Dendritic cell treated with granulocyte-macrophage colony-stimulating factor and Interleukin-4, amounts not matched to agents 40 ng/mL and 50 ng/mL, for 4 days (primary cell): Measurements from ENCODE around the gene METAP2.
A peak's percentile ranks its signal among the peaks of the same experiment; 100 is the strongest.
"Not testable (repeated sequence)": the region's sequence is repeated elsewhere in the genome, so short reads cannot be mapped to it uniquely, and the experiment has no call there.

Source experiments
- H3K27ac Mint-ChIP-seq: one replicate; pipeline ENCODE4 v1.8.0; 2022; ENCODE audit warnings: mild to moderate bottlenecking, mixed read lengths
- H3K27me3 Mint-ChIP-seq: one replicate; pipeline ENCODE4 v1.8.0; 2022; ENCODE audit warnings: mild to moderate bottlenecking, mixed read lengths
- H3K36me3 Mint-ChIP-seq: one replicate; pipeline ENCODE4 v1.8.0; 2022; ENCODE audit warnings: low read depth, mixed read lengths
- H3K4me1 Mint-ChIP-seq: one replicate; pipeline ENCODE4 v1.8.0; 2022; ENCODE audit warnings: low read depth, mixed read lengths
- H3K4me3 Mint-ChIP-seq: one replicate; pipeline ENCODE4 v1.8.0; 2022; ENCODE audit warnings: mild to moderate bottlenecking, moderate library complexity, mixed read lengths
- H3K9me3 Mint-ChIP-seq: one replicate; pipeline ENCODE4 v1.8.0; 2022; ENCODE audit warnings: mixed read lengths
- intact Hi-C: fragments of 100-400 bp; cut with micrococcal nuclease; formaldehyde crosslinking; loops from one replicate; pipeline ENCODE4 v1.15.0; 2022

Gene METAP2

GRCh38 chr12:95453881-95454280 lies 20.1 kb upstream of the METAP2 start:
- H3K27ac Mint-ChIP-seq, H3K36me3 Mint-ChIP-seq, H3K4me1 Mint-ChIP-seq, H3K27me3 Mint-ChIP-seq, H3K4me3 Mint-ChIP-seq, intact Hi-C loops: not testable (repeated sequence)
- H3K9me3 Mint-ChIP-seq = peaks cover 20% of the 10 kb centered on the region

- H3K9me3 Mint-ChIP-seq = peaks cover 20% of the 10 kb centered on the region
- H3K36me3 Mint-ChIP-seq, H3K4me3 Mint-ChIP-seq, H3K27me3 Mint-ChIP-seq, H3K27ac Mint-ChIP-seq, H3K4me1 Mint-ChIP-seq, intact Hi-C loops: not testable (repeated sequence)
These were observed 19.2 kb upstream of the METAP2 start for GRCh38 chr12:95454780-95455215.

- H3K4me3 Mint-ChIP-seq, intact Hi-C loops, H3K27me3 Mint-ChIP-seq, H3K4me1 Mint-ChIP-seq, H3K36me3 Mint-ChIP-seq, H3K27ac Mint-ChIP-seq: not testable (repeated sequence)
- peaks cover 20% of the 10 kb centered on the region for H3K9me3 Mint-ChIP-seq
These were observed 16.3 kb upstream of the METAP2 start for GRCh38 chr12:95457605-95458004.

GRCh38 chr12:95458761-95459160 lies 15.2 kb upstream of the METAP2 start:
- Mint-ChIP-seq H3K9me3 (peaks cover 20% of the 10 kb centered on the region), H3K4me1 (no peaks in the 10 kb centered on the region), H3K4me3 (no peak overlapping the region), H3K27me3 (peaks cover 4% of the 10 kb centered on the region), H3K27ac (no peak overlapping the region), H3K36me3 (no peaks in the 10 kb centered on the region)
- intact Hi-C loops = no loop called here

- no peaks in the 10 kb centered on the region for H3K4me1 Mint-ChIP-seq
- no peak overlapping the region for H3K4me3 Mint-ChIP-seq
- H3K36me3 Mint-ChIP-seq = no peaks in the 10 kb centered on the region
- peaks cover 4% of the 10 kb centered on the region for H3K27me3 Mint-ChIP-seq
- H3K27ac Mint-ChIP-seq = no peak overlapping the region
- H3K9me3 Mint-ChIP-seq = peaks cover 20% of the 10 kb centered on the region
- intact Hi-C loops = no loop called here
These were observed 14.6 kb upstream of the METAP2 start for GRCh38 chr12:95459310-95459709.

GRCh38 chr12:95460105-95460504 lies 13.8 kb upstream of the METAP2 start:
- intact Hi-C loops = no loop called here
- no peaks in the 10 kb centered on the region for H3K36me3 Mint-ChIP-seq
- peaks cover 20% of the 10 kb centered on the region for H3K9me3 Mint-ChIP-seq
- no peak overlapping the region for H3K4me3 Mint-ChIP-seq
- H3K27ac Mint-ChIP-seq = no peak overlapping the region
- peaks cover 4% of the 10 kb centered on the region for H3K27me3 Mint-ChIP-seq
- H3K4me1 Mint-ChIP-seq = no peaks in the 10 kb centered on the region

GRCh38 chr12:95460896-95461295 lies 13.1 kb upstream of the METAP2 start:
- no peak overlapping the region for H3K27ac Mint-ChIP-seq
- H3K4me3 Mint-ChIP-seq = no peak overlapping the region
- no peaks in the 10 kb centered on the region for H3K36me3 Mint-ChIP-seq
- H3K27me3 Mint-ChIP-seq = peaks cover 4% of the 10 kb centered on the region
- peaks cover 20% of the 10 kb centered on the region for H3K9me3 Mint-ChIP-seq
- intact Hi-C loops = no loop called here
- H3K4me1 Mint-ChIP-seq = no peaks in the 10 kb centered on the region

- Mint-ChIP-seq H3K27me3 (peaks cover 4% of the 10 kb centered on the region), H3K27ac (no peak overlapping the region), H3K36me3 (no peaks in the 10 kb centered on the region), H3K4me3 (no peak overlapping the region), H3K9me3 (peaks cover 16% of the 10 kb centered on the region), H3K4me1 (no peaks in the 10 kb centered on the region)
- intact Hi-C loops = no loop called here
These were observed 11.9 kb upstream of the METAP2 start for GRCh38 chr12:95462081-95462480.

- Mint-ChIP-seq H3K27ac (no peak overlapping the region), H3K4me3 (no peak overlapping the region), H3K4me1 (no peaks in the 10 kb centered on the region)
These were observed 11.4 kb upstream of the METAP2 start for GRCh38 chr12:95462551-95462950.

GRCh38 chr12:95463050-95463449 lies 10.9 kb upstream of the METAP2 start:
- Mint-ChIP-seq H3K27ac (no peak overlapping the region), H3K9me3 (peaks cover 7% of the 10 kb centered on the region), H3K36me3 (no peaks in the 10 kb centered on the region), H3K4me3 (no peak overlapping the region), H3K27me3 (peaks cover 4% of the 10 kb centered on the region), H3K4me1 (no peaks in the 10 kb centered on the region)
- intact Hi-C loops = no loop called here

More at GRCh38 chr12:95462551-95462950, 11.4 kb upstream of the METAP2 start:
- Mint-ChIP-seq H3K9me3 (peaks cover 12% of the 10 kb centered on the region), H3K27me3 (peaks cover 4% of the 10 kb centered on the region), H3K36me3 (no peaks in the 10 kb centered on the region)
- intact Hi-C loops = no loop called here

- intact Hi-C loops, H3K36me3 Mint-ChIP-seq, H3K9me3 Mint-ChIP-seq, H3K27me3 Mint-ChIP-seq, H3K27ac Mint-ChIP-seq, H3K4me1 Mint-ChIP-seq, H3K4me3 Mint-ChIP-seq: not testable (repeated sequence)
These were observed 10.2 kb upstream of the METAP2 start for GRCh38 chr12:95463776-95464175.

- Mint-ChIP-seq H3K27ac (no peak overlapping the region), H3K36me3 (no peaks in the 10 kb centered on the region), H3K27me3 (peaks cover 2% of the 10 kb centered on the region), H3K9me3 (no peaks in the 10 kb centered on the region), H3K4me3 (no peak overlapping the region), H3K4me1 (no peaks in the 10 kb centered on the region)
- intact Hi-C loops = no loop called here
These were observed 8.7 kb upstream of the METAP2 start for GRCh38 chr12:95465275-95465674.

- peaks cover 14% of the 10 kb centered on the region for H3K36me3 Mint-ChIP-seq
- H3K9me3 Mint-ChIP-seq = no peaks in the 10 kb centered on the region
- peaks cover 9% of the 10 kb centered on the region for H3K4me1 Mint-ChIP-seq
- intact Hi-C loops = no loop called here
- no peak overlapping the region for H3K4me3 Mint-ChIP-seq
- peaks cover 4% of the 10 kb centered on the region for H3K27me3 Mint-ChIP-seq
- H3K27ac Mint-ChIP-seq = no peak overlapping the region
These were observed 3.7 kb upstream of the METAP2 start for GRCh38 chr12:95470300-95470699.

GRCh38 chr12:95473231-95473883 lies 595 bp upstream of the METAP2 start:
- peaks cover 4% of the 10 kb centered on the region for H3K27me3 Mint-ChIP-seq
- no peaks in the 10 kb centered on the region for H3K9me3 Mint-ChIP-seq
- peaks cover 38% of the 10 kb centered on the region for H3K36me3 Mint-ChIP-seq
- H3K4me1 Mint-ChIP-seq = peaks cover 22% of the 10 kb centered on the region
- peak overlapping the region; percentile 99 for H3K4me3 Mint-ChIP-seq
- H3K27ac Mint-ChIP-seq = peak overlapping the region; percentile 96
- intact Hi-C loops = no loop called here

- Mint-ChIP-seq H3K9me3 (no peaks in the 10 kb centered on the region), H3K27ac (peak overlapping the region; percentile 96), H3K36me3 (peaks cover 50% of the 10 kb centered on the region), H3K27me3 (peaks cover 4% of the 10 kb centered on the region), H3K4me3 (peak overlapping the region; percentile 99), H3K4me1 (peaks cover 33% of the 10 kb centered on the region)
- intact Hi-C loops = loop anchor here (2.0 kb wide), 1 partner anchor 256 kb away; no protein-coding TSS in a partner anchor
These were observed 657 bp downstream of the METAP2 start for GRCh38 chr12:95474660-95474958.
